T follicular helper cell (primary cell): ENCODE data around the gene LAMB4.

Source experiments
- DNase-seq: peaks from one replicate; pipeline ENCODE4 v3.0.0-alpha.2; 2020; ENCODE audit warnings: low read depth

LAMB4 gene

DNA sequence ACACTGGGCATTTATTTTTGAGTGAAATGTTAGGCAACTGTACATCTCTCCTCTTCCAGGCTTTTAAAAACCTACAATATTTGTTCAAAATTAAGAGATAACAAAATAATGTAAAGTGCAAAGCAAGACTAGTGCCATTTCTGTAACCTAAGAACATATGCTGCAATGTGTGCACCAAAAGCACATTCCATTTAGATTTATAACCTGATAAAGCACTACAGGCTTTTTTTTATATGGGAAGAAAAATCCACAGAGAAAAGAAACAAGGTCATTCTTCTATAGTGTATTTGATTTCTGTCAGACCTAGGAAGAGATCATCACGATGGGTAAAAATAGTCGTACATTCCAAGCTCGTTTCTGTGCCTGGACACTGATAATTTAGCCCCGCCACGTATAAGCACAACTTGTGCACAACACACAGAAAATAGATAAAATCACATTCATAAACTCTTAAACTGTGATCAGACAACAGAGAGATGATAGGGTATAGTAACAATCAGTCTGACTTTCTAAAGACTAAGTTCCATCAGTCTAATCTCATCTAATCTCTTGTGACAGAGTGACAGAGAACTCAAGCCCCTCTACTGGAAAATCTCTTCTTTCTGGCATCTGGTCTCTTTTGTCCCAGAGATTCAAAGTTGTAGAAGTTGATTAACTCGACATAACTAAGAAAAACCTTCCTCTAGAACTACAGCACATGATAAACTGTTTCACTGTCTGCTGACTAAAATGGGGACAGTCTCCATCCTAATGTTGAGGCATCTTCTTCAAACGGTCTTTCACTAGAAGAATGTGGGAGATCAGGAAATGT lies 133.9 kb downstream of the LAMB4 start:
- DNase-seq: no peak

GRCh38 chr7:107995184-107996071 lies 134.7 kb downstream of the LAMB4 start:
- no peak for DNase-seq

DNA sequence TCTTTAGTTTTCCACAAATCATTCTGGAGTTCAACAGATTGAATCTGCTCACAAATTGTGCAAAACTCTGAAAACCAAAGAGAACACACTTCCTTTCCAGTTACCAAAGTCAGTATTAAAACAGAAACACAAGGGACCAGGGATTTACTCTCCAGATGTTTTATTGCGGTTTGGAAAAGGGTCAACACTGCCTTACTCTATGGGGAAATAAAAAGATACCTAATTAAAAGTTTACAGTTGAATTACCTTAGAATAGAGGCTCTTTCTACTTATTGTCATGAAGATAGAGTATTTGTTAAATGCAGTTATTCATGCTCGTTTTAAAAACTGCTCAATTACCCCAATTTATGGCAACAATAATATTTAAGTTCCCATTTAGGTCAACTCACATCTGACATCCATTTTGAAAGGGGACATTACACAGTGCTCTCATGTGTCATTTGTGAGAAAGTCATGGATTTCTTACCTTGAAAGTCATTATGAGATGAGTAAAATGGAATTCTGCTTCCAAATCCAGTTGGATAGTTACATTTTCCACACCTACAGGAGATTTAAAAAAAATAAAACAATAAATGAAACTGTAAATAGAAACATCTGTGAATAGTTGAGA lies 135.6 kb downstream of the LAMB4 start:
- DNase-seq: no peak

DNA sequence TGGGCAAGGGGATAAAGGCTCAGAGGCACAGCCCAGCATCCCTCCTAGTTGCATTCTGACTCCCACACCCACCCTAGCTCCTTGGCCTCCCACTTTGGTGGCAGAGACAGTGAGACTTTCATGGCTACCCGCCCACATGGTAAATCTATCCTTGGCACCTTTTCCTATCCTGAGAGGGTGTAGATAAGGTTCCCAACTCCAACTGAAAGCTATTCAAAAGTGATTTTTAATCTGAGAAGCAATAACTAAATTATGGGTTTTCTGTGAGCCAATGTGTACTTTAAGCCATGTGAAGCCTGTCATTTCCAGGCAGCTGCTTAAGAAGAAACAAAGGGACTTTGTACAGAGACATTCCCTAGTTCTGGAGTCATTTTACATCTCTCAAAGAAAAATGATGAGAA lies 136.3 kb downstream of the LAMB4 start:
- DNase-seq: no peak

GRCh38 chr7:107989618-107990373 lies 140.4 kb downstream of the LAMB4 start:
- no peak for DNase-seq

DNA sequence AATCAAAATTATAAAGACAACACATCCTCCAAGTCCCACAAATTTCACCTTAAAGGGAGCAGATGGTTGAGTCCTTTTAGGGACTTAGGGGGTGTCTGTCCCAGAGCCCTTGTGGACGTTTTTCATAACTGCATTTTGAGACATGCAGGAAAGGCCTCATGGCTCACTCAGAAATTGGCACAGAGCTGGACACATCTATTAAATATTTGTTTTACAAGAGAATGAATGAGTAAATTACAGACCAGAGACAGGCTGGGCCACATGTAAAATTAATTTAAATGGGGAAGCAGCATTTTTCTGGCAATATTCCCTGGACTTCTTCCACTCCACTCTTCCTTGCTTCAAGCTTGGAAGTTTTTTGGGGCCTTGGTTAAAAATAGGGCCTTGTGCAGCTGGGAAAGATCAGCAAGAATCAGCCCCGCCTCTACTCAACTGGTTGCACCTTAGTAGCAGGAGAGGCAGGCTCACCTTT lies 147.2 kb downstream of the LAMB4 start:
- no peak for DNase-seq

GRCh38 chr7:107982042-107982840 lies 147.9 kb downstream of the LAMB4 start:
- no peak for DNase-seq

DNA sequence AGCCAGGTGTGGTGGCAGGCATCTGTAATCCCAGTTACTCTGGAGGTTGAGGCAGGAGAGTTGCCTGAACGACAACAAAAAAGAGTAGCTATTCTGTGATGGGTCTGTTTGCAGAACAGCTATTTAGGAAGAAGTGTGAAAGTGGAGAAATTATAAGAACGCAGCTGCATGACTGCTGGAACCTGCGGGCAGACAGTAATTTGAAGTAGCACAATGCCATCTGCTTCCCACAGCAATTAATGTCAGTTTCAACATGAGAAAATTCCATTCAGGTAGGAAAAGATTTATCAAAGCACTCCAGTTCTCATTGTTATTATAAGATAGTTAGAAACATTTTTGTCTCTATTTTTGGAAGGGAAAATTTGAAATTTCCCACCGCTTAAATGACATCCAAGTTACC lies 148.7 kb downstream of the LAMB4 start:
- DNase-seq: no peak

GRCh38 chr7:107980671-107981190 lies 149.4 kb downstream of the LAMB4 start:
- DNase-seq: no peak

DNA sequence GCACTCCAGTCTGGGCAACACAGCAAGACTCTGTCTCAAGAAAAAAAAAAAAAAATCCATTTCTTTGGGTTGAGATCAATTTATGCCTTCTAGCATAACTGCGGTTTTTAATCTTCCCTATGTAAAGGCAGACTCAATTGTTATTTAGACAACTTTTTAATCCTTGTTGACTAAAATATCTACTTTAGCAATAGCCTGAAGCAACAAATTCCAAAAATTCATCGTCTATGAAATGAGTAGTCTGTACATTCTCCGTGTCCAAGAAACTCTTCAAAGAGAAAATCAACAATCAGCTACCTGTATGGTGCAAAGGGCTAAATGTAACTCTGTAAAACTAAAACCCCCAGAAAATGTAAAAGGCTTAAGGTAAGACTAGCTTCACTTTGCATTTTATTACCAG lies 150.0 kb downstream of the LAMB4 start:
- DNase-seq: no peak

GRCh38 chr7:107978815-107979408 lies 151.2 kb downstream of the LAMB4 start:
- DNase-seq: no peak

GRCh38 chr7:107977048-107977447 lies 153.1 kb downstream of the LAMB4 start:
- no peak for DNase-seq

DNA sequence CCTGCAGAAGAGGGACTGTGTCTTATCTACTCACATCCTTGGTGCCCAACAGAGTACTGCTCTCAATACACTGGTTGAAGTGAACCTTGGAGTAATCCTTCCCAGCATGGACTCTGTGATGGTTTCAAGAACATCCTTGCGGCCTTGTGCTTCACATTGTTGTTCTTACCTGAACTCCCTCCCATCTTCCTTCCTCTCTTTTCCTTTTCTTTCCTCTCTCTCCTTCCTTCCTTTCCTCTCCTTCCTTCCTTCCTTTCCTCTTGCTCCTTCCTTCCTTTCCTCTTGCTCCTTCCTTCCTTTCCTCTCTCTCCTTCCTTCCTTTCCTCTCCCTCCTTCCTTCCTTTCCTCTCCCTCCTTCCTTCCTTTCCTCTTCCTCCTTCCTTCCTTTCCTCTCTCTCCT lies 153.5 kb downstream of the LAMB4 start:
- no peak for DNase-seq

GRCh38 chr7:107975394-107976013 lies 154.7 kb downstream of the LAMB4 start:
- DNase-seq: no peak

GRCh38 chr7:107973861-107974260 lies 156.3 kb downstream of the LAMB4 start:
- no peak for DNase-seq
